HG02642 (cell line): ENCODE results near the gene SLC16A9.
"Not testable (repeated sequence)": the region's sequence is repeated elsewhere in the genome, so short reads cannot be mapped to it uniquely, and the experiment has no call there.

Experiments
- ATAC-seq: cut with Tn5 transposase; IDR thresholded peaks from one replicate; pipeline ENCODE4 v1.9.1; 2021; ENCODE audit warnings: mild to moderate bottlenecking; ENCODE audit not compliant: unreplicated experiment, poor library complexity

SLC16A9 gene

GRCh38 chr10:59709395-59710125 lies at the start of gene SLC16A9:
TSS of gene SLC16A9 (minus strand) at chr10:59709850. CDS start at chr10:59684291, 25,559 bp downstream.
- ATAC-seq = peak; percentile 92

- ATAC-seq = no peak
Measured at GRCh38 chr10:59757966-59758365, 48.3 kb upstream of the SLC16A9 start.

- no peak for ATAC-seq
Measured at GRCh38 chr10:59754951-59755350, 45.3 kb upstream of the SLC16A9 start.

GRCh38 chr10:59753267-59753666 lies 43.6 kb upstream of the SLC16A9 start, which contains the start of gene MRLN:
TSS of gene MRLN (minus strand) at chr10:59753455.
- ATAC-seq = no peak

GRCh38 chr10:59752278-59752940 lies 42.8 kb upstream of the SLC16A9 start:
- no peak for ATAC-seq

- no peak for ATAC-seq
Measured at GRCh38 chr10:59750155-59750945, 40.7 kb upstream of the SLC16A9 start.

- peak; percentile 45 for ATAC-seq
Measured at GRCh38 chr10:59748834-59749233, 39.2 kb upstream of the SLC16A9 start.

GRCh38 chr10:59745163-59745650 lies 35.6 kb upstream of the SLC16A9 start:
- ATAC-seq = no peak

- not testable (repeated sequence) for ATAC-seq
Measured at GRCh38 chr10:59744762-59745161, 35.1 kb upstream of the SLC16A9 start.

GRCh38 chr10:59744156-59744555 lies 34.5 kb upstream of the SLC16A9 start:
- not testable (repeated sequence) for ATAC-seq

GRCh38 chr10:59741583-59741982 lies 31.9 kb upstream of the SLC16A9 start:
- ATAC-seq = no peak

GRCh38 chr10:59741048-59741447 lies 31.4 kb upstream of the SLC16A9 start:
- ATAC-seq = no peak

GRCh38 chr10:59736749-59737148 lies 27.1 kb upstream of the SLC16A9 start:
- ATAC-seq = no peak

- no peak for ATAC-seq
Measured at GRCh38 chr10:59735296-59735695, 25.6 kb upstream of the SLC16A9 start.

GRCh38 chr10:59734014-59734462 lies 24.4 kb upstream of the SLC16A9 start:
- ATAC-seq = no peak

GRCh38 chr10:59733321-59734013 lies 23.8 kb upstream of the SLC16A9 start:
- not testable (repeated sequence) for ATAC-seq

GRCh38 chr10:59732849-59733248 lies 23.2 kb upstream of the SLC16A9 start:
- ATAC-seq = not testable (repeated sequence)

GRCh38 chr10:59729167-59729566 lies 19.5 kb upstream of the SLC16A9 start:
- ATAC-seq = not testable (repeated sequence)

- ATAC-seq = no peak
Measured at GRCh38 chr10:59724098-59724938, 14.7 kb upstream of the SLC16A9 start.
